SU-DHL-6 (cell line): ENCODE measurements around the gene MIOX.

ENCODE experiments used
- H2AFZ ChIP-seq: fragments of 200-600 bp; sonication (generic); 2 replicates; pipeline ENCODE4 v1.6.1; 2014; ENCODE audit warnings: low read depth, mild to moderate bottlenecking, moderate library complexity, mixed read lengths, antibody characterized with exemption, low read length; ENCODE audit not compliant: severe bottlenecking
- H3F3A ChIP-seq: fragments of 200-600 bp; shearing (Covaris generic); 2 replicates; pipeline ENCODE4 v1.6.0; 2016; ENCODE audit warnings: antibody characterized with exemption, mild to moderate bottlenecking; ENCODE audit not compliant: insufficient read depth
- H3K27ac ChIP-seq: fragments of 200-600 bp; sonication (generic); 2 replicates; pipeline ENCODE4 v1.5.1; 2016; ENCODE audit warnings: low read depth, mild to moderate bottlenecking, low read length, moderate library complexity, mixed read lengths
- H3K27me3 ChIP-seq: fragments of 200-600 bp; sonication (generic), shearing (Covaris generic); 2 replicates; pipeline ENCODE4 v1.6.0; 2014; ENCODE audit warnings: mild to moderate bottlenecking, low read length
- H3K36me3 ChIP-seq: fragments of 200-600 bp; sonication (generic); 2 replicates; pipeline ENCODE4 v1.6.1; 2014; ENCODE audit warnings: mild to moderate bottlenecking, low read length, mixed read lengths
- H3K4me2 ChIP-seq: fragments of 300-600, 200-600 bp; shearing (Covaris generic), sonication (generic); 2 replicates; pipeline ENCODE4 v1.6.0; 2014; ENCODE audit warnings: low read length, low read depth, mild to moderate bottlenecking; ENCODE audit not compliant: poor library complexity, severe bottlenecking
- H3K4me3 ChIP-seq: fragments of 200-600 bp; sonication (generic); 2 replicates; pipeline ENCODE4 v1.5.1; 2014; ENCODE audit warnings: antibody characterized with exemption, low read length, mild to moderate bottlenecking, mixed read lengths; ENCODE audit not compliant: insufficient read depth, poor library complexity, severe bottlenecking
- H3K79me2 ChIP-seq: fragments of 200-600 bp; sonication (generic); 2 replicates; pipeline ENCODE4 v1.6.1; 2014; ENCODE audit warnings: mild to moderate bottlenecking, low read length, moderate library complexity; ENCODE audit not compliant: insufficient read depth
- H3K9ac ChIP-seq: fragments of 200-600 bp; sonication (generic); 2 replicates; pipeline ENCODE4 v1.7.0; 2014; ENCODE audit warnings: mild to moderate bottlenecking, low read length
- H3K9me2 ChIP-seq: fragments of 200-600 bp; sonication (generic); replicated peaks from 2 replicates; pipeline ENCODE4 v1.6.1; 2014; ENCODE audit warnings: low read length; ENCODE audit not compliant: insufficient read depth
- H3K9me3 ChIP-seq: fragments of 200-600 bp; sonication (generic); 2 replicates; pipeline ENCODE4 v1.6.1; 2014; ENCODE audit warnings: low read length, mixed read lengths; ENCODE audit not compliant: insufficient read depth
- H4K20me1 ChIP-seq: fragments of 200-600 bp; sonication (generic); 2 replicates; pipeline ENCODE4 v1.6.1; 2014; ENCODE audit warnings: low read depth, mild to moderate bottlenecking, antibody characterized with exemption, low read length, moderate library complexity, mixed read lengths
- EZH2phosphoT487 ChIP-seq: fragments of 200-600 bp; sonication (generic), shearing (Covaris generic); conservative IDR thresholded peaks from 2 replicates; pipeline ENCODE4 v1.6.1; 2018; ENCODE audit warnings: mild to moderate bottlenecking, antibody characterized with exemption, low read length, moderate library complexity, mixed read lengths
- TF ChIP-seq, protein P1 (sequence below): fragments of 200-600 bp; sonication (generic); IDR thresholded peaks from one replicate; pipeline ENCODE4 v1.5.1; 2017; ENCODE audit warnings: antibody characterized with exemption, mild to moderate bottlenecking, low read length, moderate library complexity; ENCODE audit not compliant: insufficient read depth, poor library complexity, severe bottlenecking

MIOX gene

DNA sequence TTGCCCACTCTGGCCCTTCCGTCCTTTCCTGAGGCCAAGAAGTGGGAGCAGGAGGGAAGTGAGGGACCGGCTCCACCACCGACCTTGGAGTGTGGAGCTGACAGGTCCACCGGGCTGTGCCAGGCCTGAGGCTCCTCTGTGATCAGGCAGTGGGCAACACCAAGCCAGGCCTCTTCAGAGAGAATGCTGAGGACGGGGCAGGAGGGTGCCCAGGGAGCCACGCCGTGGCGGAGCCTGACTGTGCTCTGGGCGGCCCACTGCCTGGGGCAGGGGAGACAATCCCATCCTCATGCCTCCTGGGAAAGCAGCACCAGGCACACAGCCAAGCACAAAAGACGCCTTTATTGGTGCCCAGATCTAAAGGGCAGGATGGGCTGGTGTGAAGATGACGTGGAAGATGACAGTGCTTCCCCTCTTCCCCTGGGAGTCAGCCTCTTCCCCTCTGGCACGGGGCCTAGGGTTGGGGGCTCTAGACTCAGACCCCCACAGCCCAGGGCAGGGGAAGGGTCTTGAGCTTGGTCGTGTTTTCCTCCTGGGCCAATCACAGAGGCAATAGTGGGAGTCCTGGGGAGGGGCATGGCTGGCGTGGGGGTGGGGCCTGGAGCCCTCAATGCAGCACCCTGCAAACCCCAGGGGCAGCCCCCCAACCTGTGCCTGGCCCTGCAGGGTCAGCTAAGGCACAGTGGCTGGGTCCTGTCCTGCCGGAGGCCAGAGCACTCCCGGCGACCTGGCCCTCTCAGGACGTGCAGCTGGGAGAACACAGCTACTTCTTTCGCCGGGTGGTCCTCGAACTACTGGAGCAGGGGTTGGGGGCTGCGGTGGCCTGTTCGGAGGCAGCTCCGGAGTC lies 16.2 kb downstream of the MIOX start:
- Histone ChIP-seq H3K4me2 (no peak overlapping the region), H3K9ac (no peak overlapping the region), H3K36me3 (no peaks in the 10 kb centered on the region), H2AFZ (no peak overlapping the region), H3K9me2 (no peaks in the 10 kb centered on the region), H3K27me3 (no peaks in the 10 kb centered on the region), H3K9me3 (no peaks in the 10 kb centered on the region), H3K27ac (no peak overlapping the region), H4K20me1 (no peaks in the 10 kb centered on the region), H3K79me2 (peaks cover 6% of the 10 kb centered on the region; the same call in 1 of the 2 replicates), H3K4me3 (no peak overlapping the region), H3F3A (no peaks in the 10 kb centered on the region)
- TF ChIP-seq, protein P1, sequence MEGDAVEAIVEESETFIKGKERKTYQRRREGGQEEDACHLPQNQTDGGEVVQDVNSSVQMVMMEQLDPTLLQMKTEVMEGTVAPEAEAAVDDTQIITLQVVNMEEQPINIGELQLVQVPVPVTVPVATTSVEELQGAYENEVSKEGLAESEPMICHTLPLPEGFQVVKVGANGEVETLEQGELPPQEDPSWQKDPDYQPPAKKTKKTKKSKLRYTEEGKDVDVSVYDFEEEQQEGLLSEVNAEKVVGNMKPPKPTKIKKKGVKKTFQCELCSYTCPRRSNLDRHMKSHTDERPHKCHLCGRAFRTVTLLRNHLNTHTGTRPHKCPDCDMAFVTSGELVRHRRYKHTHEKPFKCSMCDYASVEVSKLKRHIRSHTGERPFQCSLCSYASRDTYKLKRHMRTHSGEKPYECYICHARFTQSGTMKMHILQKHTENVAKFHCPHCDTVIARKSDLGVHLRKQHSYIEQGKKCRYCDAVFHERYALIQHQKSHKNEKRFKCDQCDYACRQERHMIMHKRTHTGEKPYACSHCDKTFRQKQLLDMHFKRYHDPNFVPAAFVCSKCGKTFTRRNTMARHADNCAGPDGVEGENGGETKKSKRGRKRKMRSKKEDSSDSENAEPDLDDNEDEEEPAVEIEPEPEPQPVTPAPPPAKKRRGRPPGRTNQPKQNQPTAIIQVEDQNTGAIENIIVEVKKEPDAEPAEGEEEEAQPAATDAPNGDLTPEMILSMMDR: no peak
- no peak for TF ChIP-seq EZH2phosphoT487

DNA sequence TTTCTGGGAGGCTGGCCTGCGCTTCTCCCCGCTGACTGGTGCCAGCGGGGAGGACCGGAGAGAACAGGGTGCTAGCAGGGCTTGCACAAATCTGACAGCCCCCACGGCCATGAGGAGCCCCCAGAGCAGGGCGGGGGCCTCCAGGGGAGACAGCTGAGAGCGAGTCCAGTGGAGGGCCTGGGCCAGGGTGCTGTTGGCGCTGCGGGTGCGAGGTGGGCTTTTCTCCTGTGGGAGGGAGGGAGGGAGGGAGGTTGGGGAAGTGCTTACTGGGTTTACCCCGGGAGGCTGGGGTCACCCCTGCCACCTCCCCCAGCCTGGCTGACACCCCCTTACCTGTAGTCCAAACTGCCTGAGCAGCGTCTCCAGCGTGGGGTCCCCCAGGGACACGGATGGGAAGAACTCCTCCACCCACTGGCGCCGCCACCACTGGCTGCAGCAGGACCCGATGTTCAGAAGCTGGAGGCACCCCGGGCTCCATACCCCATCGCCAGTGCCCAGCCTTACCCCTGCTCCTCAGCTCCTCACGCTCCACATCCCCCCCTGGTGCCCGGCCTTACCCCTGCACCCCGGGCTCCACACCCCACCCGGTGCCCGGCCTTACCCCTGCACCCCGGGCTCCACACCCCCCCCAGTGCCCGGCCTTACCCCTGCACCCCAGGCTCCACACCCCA lies 17.0 kb downstream of the MIOX start:
- Histone ChIP-seq H3K9ac (no peak overlapping the region), H3K36me3 (no peaks in the 10 kb centered on the region), H2AFZ (no peak overlapping the region), H3K4me3 (no peak overlapping the region), H4K20me1 (no peaks in the 10 kb centered on the region), H3F3A (peaks cover 1% of the 10 kb centered on the region), H3K9me2 (no peaks in the 10 kb centered on the region), H3K79me2 (peaks cover 9% of the 10 kb centered on the region), H3K27me3 (no peaks in the 10 kb centered on the region), H3K4me2 (no peak overlapping the region), H3K9me3 (no peaks in the 10 kb centered on the region), H3K27ac (no peak overlapping the region)
- TF ChIP-seq, protein P1: no peak
- TF ChIP-seq EZH2phosphoT487: no peak

DNA sequence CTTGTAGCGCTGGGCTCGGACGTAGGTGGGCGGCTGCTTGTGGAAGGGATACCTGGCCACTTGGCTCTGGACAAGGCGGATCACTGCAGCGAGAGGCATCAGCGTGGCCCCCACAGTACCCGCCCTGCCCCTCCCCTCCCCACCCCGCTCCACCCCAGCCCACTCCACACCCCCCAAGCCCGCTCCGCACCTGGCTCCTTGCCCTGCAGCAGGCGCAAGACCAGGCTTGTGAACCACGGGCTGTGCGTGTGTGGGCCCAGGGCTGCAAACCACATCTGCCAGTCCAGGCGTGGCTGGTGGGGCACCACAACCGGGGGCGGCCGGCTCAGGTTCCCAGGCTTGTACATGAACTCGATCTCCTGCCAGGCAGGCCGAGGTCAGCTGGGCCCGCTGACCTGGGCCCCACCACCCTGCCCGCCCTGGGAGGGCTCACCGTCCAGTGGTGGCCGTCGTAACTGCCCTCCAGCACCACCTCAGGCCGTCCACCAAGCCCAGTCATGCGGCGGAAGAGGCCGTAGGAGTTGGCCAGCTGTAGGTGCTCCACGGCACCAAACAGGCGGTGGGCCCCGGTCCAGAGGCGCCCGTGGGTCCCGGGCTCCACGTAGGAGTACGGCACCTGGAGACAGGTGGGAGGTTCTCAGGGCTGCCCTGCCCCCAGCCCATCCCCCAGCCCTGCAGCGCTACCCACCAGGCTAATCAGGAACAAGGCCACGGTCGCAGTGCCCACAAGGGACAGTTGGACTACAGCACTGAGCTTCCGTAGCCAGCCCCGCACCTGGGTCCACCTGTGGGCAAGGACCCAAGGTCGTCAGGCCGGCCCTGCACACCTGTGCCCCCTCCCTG lies 17.9 kb downstream of the MIOX start:
- no peaks in the 10 kb centered on the region for H3K36me3 ChIP-seq
- no peak overlapping the region for H3K4me2 ChIP-seq
- no peak overlapping the region for H3K4me3 ChIP-seq
- peaks cover 9% of the 10 kb centered on the region for H3F3A ChIP-seq
- no peak for TF ChIP-seq EZH2phosphoT487
- TF ChIP-seq, protein P1: no peak
- H4K20me1 ChIP-seq: no peaks in the 10 kb centered on the region
- peaks cover 19% of the 10 kb centered on the region for H3K79me2 ChIP-seq
- H3K27ac ChIP-seq: no peak overlapping the region
- H3K9me2 ChIP-seq: no peaks in the 10 kb centered on the region
- H3K9me3 ChIP-seq: no peaks in the 10 kb centered on the region
- no peaks in the 10 kb centered on the region for H3K27me3 ChIP-seq
- H2AFZ ChIP-seq: no peak overlapping the region
- H3K9ac ChIP-seq: no peak overlapping the region
